ENCODE measurements around the gene NDEL1. TPM values are rescaled to one million over a fixed set of nuclear protein-coding genes. Genes with fewer than 3 reads are reported as not detected.
A peak's percentile ranks its signal among the peaks of the same experiment; 100 is the strongest.

Gene NDEL1
- total and polyA plus RNA-seq, 4 donors = 25.2 to 101 (median 55.5) TPM

DNA sequence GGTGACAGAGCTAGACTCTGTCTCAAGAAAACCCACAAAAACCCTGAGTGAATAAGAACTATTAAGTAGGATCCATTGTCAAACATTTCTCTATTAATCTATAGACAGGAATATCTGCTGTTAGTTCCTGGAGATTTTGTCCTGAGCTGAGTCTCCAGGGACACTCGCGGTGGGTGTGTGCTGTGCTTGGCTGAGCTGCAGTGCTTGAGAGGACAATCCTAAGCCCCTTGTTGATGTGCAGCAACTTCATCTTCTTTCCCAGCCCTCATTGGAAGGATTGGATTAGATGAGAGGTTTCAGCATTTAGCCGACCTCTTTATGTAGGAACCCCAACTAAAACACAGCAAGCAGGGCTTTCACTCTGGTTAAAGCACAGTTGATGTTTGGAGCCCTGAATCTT lies 33.3 kb downstream of the NDEL1 start:
- 91 to 94% methylated on average over 3 of the region's 3 CpGs for WGBS, 2 donors
- Histone ChIP-seq H3K4me3 (no peak overlapping the region), H3K4me1 (ENCODE audit: control insufficient read depth in 5 of 5, insufficient read depth in 5 of 5, low read length in 5 of 5) (peaks cover 0 to 10% (median 3%) of the 10 kb centered on the region in 5 donors), H3K27ac (ENCODE audit: low read depth in 1 of 2, low read length in 1 of 2) (no peak overlapping the region), H3K9ac (ENCODE audit: insufficient read depth in 1 of 2, low read length in 2 of 2) (no peak overlapping the region), H3K27me3 (ENCODE audit: control insufficient read depth in 3 of 3, insufficient read depth in 3 of 3, low read length in 2 of 3) (no peaks in the 10 kb centered on the region), H3K9me3 (ENCODE audit: control insufficient read depth in 4 of 4, insufficient read depth in 3 of 4, low read length in 3 of 4) (no peaks in the 10 kb centered on the region), H3K36me3 (ENCODE audit: control insufficient read depth in 4 of 4, insufficient read depth in 4 of 4, low read length in 4 of 4) (peaks cover 15 to 47% (median 24%) of the 10 kb centered on the region in 4 donors)
- no peak for DNase-seq
- TF ChIP-seq, protein P1, sequence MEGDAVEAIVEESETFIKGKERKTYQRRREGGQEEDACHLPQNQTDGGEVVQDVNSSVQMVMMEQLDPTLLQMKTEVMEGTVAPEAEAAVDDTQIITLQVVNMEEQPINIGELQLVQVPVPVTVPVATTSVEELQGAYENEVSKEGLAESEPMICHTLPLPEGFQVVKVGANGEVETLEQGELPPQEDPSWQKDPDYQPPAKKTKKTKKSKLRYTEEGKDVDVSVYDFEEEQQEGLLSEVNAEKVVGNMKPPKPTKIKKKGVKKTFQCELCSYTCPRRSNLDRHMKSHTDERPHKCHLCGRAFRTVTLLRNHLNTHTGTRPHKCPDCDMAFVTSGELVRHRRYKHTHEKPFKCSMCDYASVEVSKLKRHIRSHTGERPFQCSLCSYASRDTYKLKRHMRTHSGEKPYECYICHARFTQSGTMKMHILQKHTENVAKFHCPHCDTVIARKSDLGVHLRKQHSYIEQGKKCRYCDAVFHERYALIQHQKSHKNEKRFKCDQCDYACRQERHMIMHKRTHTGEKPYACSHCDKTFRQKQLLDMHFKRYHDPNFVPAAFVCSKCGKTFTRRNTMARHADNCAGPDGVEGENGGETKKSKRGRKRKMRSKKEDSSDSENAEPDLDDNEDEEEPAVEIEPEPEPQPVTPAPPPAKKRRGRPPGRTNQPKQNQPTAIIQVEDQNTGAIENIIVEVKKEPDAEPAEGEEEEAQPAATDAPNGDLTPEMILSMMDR (IDR thresholded peaks at IDR 0.05; ENCODE audit: control extremely low read depth, extremely low read depth) = no peak
- no peak for ATAC-seq (ENCODE audit: insufficient read depth, low FRiP score)

DNA sequence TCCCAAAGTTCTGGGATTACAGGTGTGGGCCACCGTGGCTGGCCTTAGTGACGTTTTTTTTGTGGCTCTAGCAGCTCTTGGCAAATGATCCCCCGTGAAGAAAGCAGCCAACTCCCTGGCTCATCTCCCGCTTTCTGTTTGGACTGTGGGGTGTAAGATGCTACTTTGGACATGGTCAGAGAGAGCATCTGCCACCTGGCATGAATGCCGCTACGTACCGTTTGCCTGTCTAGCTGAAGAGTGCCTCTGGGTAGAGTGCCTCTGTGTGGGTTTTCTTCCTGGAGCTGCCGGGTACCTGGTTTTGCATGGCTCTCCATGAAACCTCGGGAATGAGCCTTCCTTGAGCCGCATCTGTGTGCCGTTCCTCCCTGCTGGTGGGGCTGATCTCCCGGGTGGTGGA lies 34.3 kb downstream of the NDEL1 start:
- TF ChIP-seq, protein P1 (IDR thresholded peaks at IDR 0.05; ENCODE audit: control extremely low read depth, extremely low read depth) = no peak
- Histone ChIP-seq H3K27me3 (ENCODE audit: control insufficient read depth in 3 of 3, insufficient read depth in 3 of 3, low read length in 2 of 3) (no peaks in the 10 kb centered on the region), H3K9me3 (ENCODE audit: control insufficient read depth in 4 of 4, insufficient read depth in 3 of 4, low read length in 3 of 4) (no peaks in the 10 kb centered on the region), H3K27ac (ENCODE audit: low read depth in 1 of 2, low read length in 1 of 2) (peak overlapping the region in 1 of 2 donors; percentile 37), H3K4me3 (no peak overlapping the region), H3K36me3 (ENCODE audit: control insufficient read depth in 4 of 4, insufficient read depth in 4 of 4, low read length in 4 of 4) (peaks cover 18 to 46% (median 26%) of the 10 kb centered on the region in 4 donors), H3K9ac (ENCODE audit: insufficient read depth in 1 of 2, low read length in 2 of 2) (no peak overlapping the region), H3K4me1 (ENCODE audit: control insufficient read depth in 5 of 5, insufficient read depth in 5 of 5, low read length in 5 of 5) (peaks cover 0 to 8% (median 3%) of the 10 kb centered on the region in 5 donors)
- 80 to 86% methylated on average over 12 of the region's 12 CpGs for WGBS, 2 donors
- ATAC-seq (ENCODE audit: insufficient read depth, low FRiP score) = no peak
- DNase-seq = no peak

DNA sequence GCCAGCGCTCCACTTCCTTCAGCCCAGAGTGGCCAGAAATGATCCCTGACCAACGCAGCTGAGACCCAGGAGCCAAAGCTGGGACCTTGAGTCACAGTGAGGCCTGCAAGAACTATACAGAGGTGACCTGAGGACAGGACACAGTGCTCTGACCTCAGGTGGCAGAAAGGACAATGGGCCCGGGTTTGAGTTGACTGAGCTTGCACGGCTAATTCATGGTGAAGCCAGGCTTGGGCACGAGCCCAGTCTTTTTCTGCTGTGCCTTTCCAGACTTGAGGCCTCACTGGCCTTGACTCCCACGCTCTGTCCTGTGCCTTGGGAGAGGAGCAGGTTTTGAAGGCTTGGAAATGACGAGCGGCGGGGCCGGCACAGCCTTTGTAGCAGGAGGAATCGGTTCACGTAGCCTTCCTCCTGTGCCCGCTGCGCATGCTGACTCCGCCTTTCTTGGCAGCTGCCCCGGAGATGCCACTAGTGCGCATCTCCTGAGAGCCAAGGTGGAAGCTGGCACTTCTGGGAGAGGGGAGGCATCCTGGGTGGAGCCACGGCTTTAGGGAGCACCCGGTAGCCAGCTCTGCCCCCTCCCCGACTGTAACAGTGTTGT lies 34.9 kb downstream of the NDEL1 start:
- H3K36me3 ChIP-seq (ENCODE audit: control insufficient read depth in 4 of 4, insufficient read depth in 4 of 4, low read length in 4 of 4) = peaks cover 19 to 49% (median 31%) of the 10 kb centered on the region in 4 donors
- 62 to 76% methylated on average over 20 of the region's 20 CpGs for WGBS, 2 donors
- no peak overlapping the region for H3K9ac ChIP-seq (ENCODE audit: insufficient read depth in 1 of 2, low read length in 2 of 2)
- no peak overlapping the region for H3K4me3 ChIP-seq
- DNase-seq (no peak), ATAC-seq (ENCODE audit: insufficient read depth, low FRiP score) (peak; percentile 24)
- TF ChIP-seq, protein P1 (IDR thresholded peaks at IDR 0.05; ENCODE audit: control extremely low read depth, extremely low read depth) = no peak
- peaks cover 0 to 7% (median 3%) of the 10 kb centered on the region in 5 donors for H3K4me1 ChIP-seq (ENCODE audit: control insufficient read depth in 5 of 5, insufficient read depth in 5 of 5, low read length in 5 of 5)
- H3K27ac ChIP-seq (ENCODE audit: low read depth in 1 of 2, low read length in 1 of 2) = peak overlapping the region in 1 of 2 donors; percentile 37
- H3K9me3 ChIP-seq (ENCODE audit: control insufficient read depth in 4 of 4, insufficient read depth in 3 of 4, low read length in 3 of 4) = no peaks in the 10 kb centered on the region
- H3K27me3 ChIP-seq (ENCODE audit: control insufficient read depth in 3 of 3, insufficient read depth in 3 of 3, low read length in 2 of 3) = no peaks in the 10 kb centered on the region
